AG04450 (cell line): ENCODE data around the gene MON1B. TPM values are rescaled to one million over a fixed set of nuclear protein-coding genes. Genes with fewer than 3 reads are reported as not detected.
A peak's percentile ranks its signal among the peaks of the same experiment; 100 is the strongest.

Experiments used
- CTCF ChIA-PET: fragments of 300-600, 350-600 bp; formaldehyde crosslinking; extraction: SDS; loops from one replicate; lab custom pipeline; 2022; ENCODE audit warnings: antibody characterized with exemption, inconsistent platforms; lab: Charles Lee
- POLR2A ChIA-PET: fragments of 350-600 bp; formaldehyde crosslinking; extraction: SDS; loops from one replicate; lab custom pipeline; 2021; ENCODE audit warnings: antibody characterized with exemption, inconsistent platforms; lab: Yijun Ruan, JAX
- DNase-seq: peaks from one replicate; pipeline ENCODE4 v3.0.0-alpha.2; 2011; ENCODE audit warnings: low read depth, low spot score
- H3K27ac ChIP-seq: one replicate; pipeline ENCODE4 v1.5.1; 2012; ENCODE audit warnings: low read depth, low read length, control low read depth
- H3K27me3 ChIP-seq: one replicate; pipeline ENCODE4 v1.6.0; 2012; ENCODE audit warnings: low read length; ENCODE audit not compliant: control insufficient read depth, insufficient read depth
- H3K4me3 ChIP-seq: 2 replicates; pipeline ENCODE4 v1.5.1; 2011; ENCODE audit warnings: mild to moderate bottlenecking, low read depth, low read length, control low read depth
- H3K9me3 ChIP-seq: 2 replicates; pipeline ENCODE4 v1.5.1; 2012; ENCODE audit warnings: low read length; ENCODE audit not compliant: control insufficient read depth, insufficient read depth
- CTCF ChIP-seq: IDR thresholded peaks from 2 replicates; pipeline ENCODE4 v1.5.1; 2011; ENCODE audit warnings: low read depth, low read length, control low read depth, inconsistent platforms
- polyA minus RNA-seq: library from RNA; depleted of rRNA, polyadenylated mRNA; stranded (reverse); fragments of >200 nt; gene quantifications from 2 replicates; pipeline ENCODE4 v1.2.3, GENCODE V29; 2011; rRNA and poly(A)+ RNA removed
- polyA plus RNA-seq: library from polyadenylated mRNA; depleted of rRNA; stranded (reverse); fragments of >200 nt; gene quantifications from 2 replicates; pipeline ENCODE4 v1.2.3, GENCODE V29; 2011; rRNA removed

The MON1B gene
- polyA plus RNA-seq: 10.9 and 14.4 TPM in 2 replicates
- polyA minus RNA-seq: 10.8 and 13.9 TPM in 2 replicates

- peaks cover 5% of the 10 kb centered on the region; the same call in 1 of the 2 replicates for H3K9me3 ChIP-seq
- peak within 1 kb of the TSS; percentile 96 for H3K27ac ChIP-seq
- peaks cover 2% of the 10 kb centered on the region for H3K27me3 ChIP-seq
- ChIA-PET POLR2A (no interaction called here), CTCF (interaction anchor here (0.7 to 1.0 kb wide), 2 partner anchors 19 to 534 kb away, joined by 3 to 4 read pairs; no protein-coding TSS in a partner anchor)
- TF ChIP-seq CTCF: 0 out of 2 replicates have a peak, but pooled peaks have one; percentile 20
- peak within 1 kb of the TSS; percentile 95 for H3K4me3 ChIP-seq
- DNase-seq: peak; percentile 96
These were observed at the start of gene MON1B for GRCh38 chr16:77190478-77191258. Gene MON1B, plus strand, starts transcription at chr16:77191190. Its CDS starts 296 bp downstream, at chr16:77191486.

- H3K9me3 ChIP-seq: no peaks in the 10 kb centered on the region
- POLR2A ChIA-PET: no interaction called here
- TF ChIP-seq CTCF: no peak
- no peak overlapping the region for H3K27ac ChIP-seq
- no peak for DNase-seq
- no peaks in the 10 kb centered on the region for H3K27me3 ChIP-seq
- CTCF ChIA-PET: no interaction called here
- H3K4me3 ChIP-seq: no peak overlapping the region
These were observed 47.6 kb upstream of the MON1B start for GRCh38 chr16:77143364-77143763.

GRCh38 chr16:77148121-77148520, 42.9 kb upstream of the MON1B start:
- POLR2A ChIA-PET: no interaction called here
- no peak for TF ChIP-seq CTCF
- no peak for DNase-seq
- Histone ChIP-seq H3K9me3 (no peaks in the 10 kb centered on the region), H3K27ac (no peak overlapping the region), H3K27me3 (no peaks in the 10 kb centered on the region), H3K4me3 (no peak overlapping the region)
- CTCF ChIA-PET: no interaction called here

GRCh38 chr16:77157346-77158058, 33.5 kb upstream of the MON1B start:
- Histone ChIP-seq H3K27me3 (no peaks in the 10 kb centered on the region), H3K9me3 (no peaks in the 10 kb centered on the region), H3K4me3 (no peak overlapping the region), H3K27ac (no peak overlapping the region)
- POLR2A ChIA-PET: no interaction called here
- DNase-seq: no peak
- CTCF ChIA-PET: interaction anchor here (0.9 kb wide), 1 partner anchor 13 kb away, joined by 4 read pairs; no protein-coding TSS in a partner anchor
- TF ChIP-seq CTCF: no peak

- ChIA-PET POLR2A (no interaction called here), CTCF (no interaction called here)
- DNase-seq: no peak
- H3K9me3 ChIP-seq: no peaks in the 10 kb centered on the region
- TF ChIP-seq CTCF: no peak
- H3K4me3 ChIP-seq: no peak overlapping the region
- no peaks in the 10 kb centered on the region for H3K27me3 ChIP-seq
- no peak overlapping the region for H3K27ac ChIP-seq
These were observed 32.7 kb upstream of the MON1B start for GRCh38 chr16:77158293-77158692.
